Esophagus squamous epithelium (tissue), 4 donors: Measurements from ENCODE around the gene TPSAB1.

Experiments used
- POLR2A ChIP-seq, 4 donors: fragments of 450-650 bp; IDR thresholded peaks; one replicate each; pipeline ENCODE4 v1.6.1; 2017; ENCODE audit warnings: antibody characterized with exemption in 4 of 4, mild to moderate bottlenecking in 4 of 4, moderate library complexity in 3 of 4
- TF ChIP-seq, protein P1 (sequence below), 6 experiments: fragments of 450-650 bp in 4 of 6; fragments of 200-600 bp in 2 of 6; sonication (generic) in 2 of 6; IDR thresholded peaks; one replicate each; pipeline ENCODE4 v1.5.1; 2016 to 2019; ENCODE audit warnings: antibody characterized with exemption in 6 of 6, mild to moderate bottlenecking in 4 of 6, moderate library complexity in 4 of 6

DNA sequence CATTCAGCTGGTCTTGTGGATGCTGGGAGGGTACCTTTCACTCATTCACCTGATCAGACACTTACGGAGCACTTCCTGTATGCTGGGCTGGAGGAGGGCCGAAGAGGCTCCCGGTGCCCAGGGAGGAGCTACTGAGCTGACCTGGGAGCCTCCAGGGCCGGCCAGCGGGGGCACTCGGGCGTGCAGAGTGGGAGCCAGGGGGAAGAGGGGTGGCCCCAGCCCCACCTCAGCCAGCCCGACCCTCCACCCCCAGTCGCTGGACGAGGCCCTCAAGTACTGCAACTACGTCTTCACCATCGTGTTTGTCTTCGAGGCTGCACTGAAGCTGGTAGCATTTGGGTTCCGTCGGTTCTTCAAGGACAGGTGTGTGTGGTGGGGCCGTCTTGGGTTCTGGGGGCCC lies 25.8 kb upstream of the TPSAB1 start:
- TF ChIP-seq, protein P1, sequence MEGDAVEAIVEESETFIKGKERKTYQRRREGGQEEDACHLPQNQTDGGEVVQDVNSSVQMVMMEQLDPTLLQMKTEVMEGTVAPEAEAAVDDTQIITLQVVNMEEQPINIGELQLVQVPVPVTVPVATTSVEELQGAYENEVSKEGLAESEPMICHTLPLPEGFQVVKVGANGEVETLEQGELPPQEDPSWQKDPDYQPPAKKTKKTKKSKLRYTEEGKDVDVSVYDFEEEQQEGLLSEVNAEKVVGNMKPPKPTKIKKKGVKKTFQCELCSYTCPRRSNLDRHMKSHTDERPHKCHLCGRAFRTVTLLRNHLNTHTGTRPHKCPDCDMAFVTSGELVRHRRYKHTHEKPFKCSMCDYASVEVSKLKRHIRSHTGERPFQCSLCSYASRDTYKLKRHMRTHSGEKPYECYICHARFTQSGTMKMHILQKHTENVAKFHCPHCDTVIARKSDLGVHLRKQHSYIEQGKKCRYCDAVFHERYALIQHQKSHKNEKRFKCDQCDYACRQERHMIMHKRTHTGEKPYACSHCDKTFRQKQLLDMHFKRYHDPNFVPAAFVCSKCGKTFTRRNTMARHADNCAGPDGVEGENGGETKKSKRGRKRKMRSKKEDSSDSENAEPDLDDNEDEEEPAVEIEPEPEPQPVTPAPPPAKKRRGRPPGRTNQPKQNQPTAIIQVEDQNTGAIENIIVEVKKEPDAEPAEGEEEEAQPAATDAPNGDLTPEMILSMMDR (IDR thresholded peaks at IDR 0.05): no peak
- TF ChIP-seq POLR2A (IDR thresholded peaks at IDR 0.05): no peak
